DND-41 (cell line): ENCODE measurements around the gene SMLR1.

Experiments
- CTCF ChIP-seq: IDR thresholded peaks from 2 replicates; pipeline ENCODE4 v1.5.1; 2012; ENCODE audit warnings: borderline replicate concordance, low read length, moderate library complexity, mild to moderate bottlenecking; ENCODE audit not compliant: poor library complexity, severe bottlenecking; ENCODE audit errors: extremely low read depth
- EZH2 ChIP-seq: IDR thresholded peaks from 3 replicates; pipeline ENCODE4 v1.6.1; 2012; ENCODE audit warnings: borderline replicate concordance, low read depth, mild to moderate bottlenecking, moderate library complexity, low read length, inconsistent platforms; ENCODE audit not compliant: severe bottlenecking

DNA sequence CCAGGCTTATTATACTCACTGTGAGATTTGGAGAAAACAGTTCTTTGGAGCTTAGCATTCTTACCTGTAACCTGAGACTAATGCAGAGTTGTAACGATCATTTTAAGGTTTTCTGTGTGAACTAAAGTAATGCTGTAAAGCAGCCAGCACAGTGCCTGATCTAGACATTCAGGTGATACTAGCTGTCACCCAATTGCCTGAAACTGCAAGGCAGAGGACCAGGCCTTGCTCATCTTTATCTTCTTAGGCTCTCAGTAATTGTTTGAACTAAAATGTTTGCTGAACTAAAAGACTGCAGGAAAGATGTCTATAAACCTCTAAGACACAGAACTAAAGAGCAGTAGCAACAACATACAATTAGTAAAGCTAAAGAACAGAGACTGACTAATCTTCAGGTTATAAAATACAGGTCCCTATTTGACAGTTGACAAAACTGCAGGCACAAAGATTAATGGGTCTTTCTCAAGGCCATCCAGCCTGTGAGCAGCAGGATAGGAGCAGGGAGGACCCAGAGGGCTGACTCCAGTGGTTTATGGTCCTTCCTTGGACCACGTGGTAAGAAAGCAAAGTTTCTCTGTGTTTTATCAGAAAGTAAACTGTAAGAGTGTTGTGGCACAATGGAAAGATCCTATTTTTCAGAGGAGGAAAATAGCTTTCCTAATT lies 31.4 kb downstream of the SMLR1 start:
- no peak for TF ChIP-seq CTCF
- no peak for TF ChIP-seq EZH2
